HepG2 (cell line): ENCODE results near the gene ZNF683. TPM values are rescaled to one million over a fixed set of nuclear protein-coding genes. Genes with fewer than 3 reads are reported as not detected.
A peak's percentile ranks its signal among the peaks of the same experiment; 100 is the strongest.

Source experiments
- ATAC-seq: fragments of 200-7000 bp; cut with Tn5 transposase; 3 replicates; pipeline ENCODE4 v1.9.1; 2020; ENCODE audit warnings: mild to moderate bottlenecking, moderate library complexity
- BruUV-seq: library from RNA; stranded (reverse); fragments of 400-500 nt; replicated peaks from 2 replicates; lab custom pipeline; 2021; lab: Mats Ljungman, UMichigan
- CTCF ChIA-PET: fragments of 300-600 bp; formaldehyde crosslinking; extraction: SDS; loops from one replicate; lab custom pipeline; 2021; ENCODE audit warnings: low total read pairs, inconsistent platforms, low intra/inter-chr PET ratio; lab: Yijun Ruan, JAX
- POLR2A ChIA-PET: fragments of 350-600 bp; sonication (Branson Sonifier 250); formaldehyde crosslinking; loops from one replicate; lab custom pipeline; 2020; ENCODE audit warnings: antibody characterized with exemption, inconsistent platforms; lab: Yijun Ruan, JAX
- DNase-seq: peaks from one replicate; pipeline ENCODE4 v3.0.0-alpha.2; 2015; ENCODE audit warnings: low spot score
- FAIRE-seq: peaks from 3 replicates; lab custom pipeline; 2011; peaks lifted over from hg19 to GRCh38; lab: Jason Lieb, UNC
- H2AFZ ChIP-seq: one replicate; pipeline ENCODE4 v1.6.1; 2011; ENCODE audit warnings: low read length, inconsistent platforms
- H3K27ac ChIP-seq: fragments of 300-600 bp; 3 replicates; pipeline ENCODE4 v1.8.0; 2011; ENCODE audit warnings: mixed run types, mild to moderate bottlenecking, mixed read lengths, low read length, inconsistent platforms; ENCODE audit not compliant: insufficient read depth; ENCODE audit errors: extremely low read length
- H3K27me3 ChIP-seq, 2 experiments: fragments of 200-600 bp in 1 of 2; 2 replicates in 1 of 2; 3 replicates in 1 of 2; pipeline versions ENCODE4 v1.6.0 to v1.8.0; 2011; ENCODE audit warnings: low read length in 2 of 2, mild to moderate bottlenecking in 2 of 2, moderate library complexity in 2 of 2, inconsistent platforms in 1 of 2; ENCODE audit not compliant: insufficient read depth in 2 of 2, control insufficient read depth in 1 of 2
- H3K36me3 ChIP-seq, 2 experiments: fragments of 200-600 bp in 1 of 2; replicated peaks in 1 of 2; 2 replicates in 1 of 2; 3 replicates in 1 of 2; pipeline versions ENCODE4 v1.5.1 to v1.8.0; 2011; ENCODE audit warnings: low read length in 2 of 2, inconsistent platforms in 1 of 2; ENCODE audit not compliant: insufficient read depth in 2 of 2, control insufficient read depth in 1 of 2
- H3K4me1 ChIP-seq: 2 replicates; pipeline ENCODE4 v1.5.1; 2012; ENCODE audit warnings: low read length, inconsistent platforms; ENCODE audit not compliant: insufficient read depth
- H3K4me2 ChIP-seq: 2 replicates; pipeline ENCODE4 v1.6.0; 2011; ENCODE audit warnings: low read depth, low read length, inconsistent platforms
- H3K4me3 ChIP-seq, 3 experiments: fragments of 200-600 bp in 1 of 3; sonication (generic), shearing (Covaris generic) in 1 of 3; replicated peaks in 1 of 3; 2 replicates each; pipeline ENCODE4 v1.5.1; 2011 to 2016; ENCODE audit warnings: low read length in 3 of 3, inconsistent platforms in 2 of 3, low read depth in 2 of 3, mild to moderate bottlenecking in 2 of 3, control low read depth in 1 of 3, mixed read lengths in 1 of 3; ENCODE audit not compliant: insufficient read depth in 1 of 3
- H3K79me2 ChIP-seq: one replicate; pipeline ENCODE4 v1.6.1; 2011; ENCODE audit warnings: low read length, inconsistent platforms; ENCODE audit not compliant: insufficient read depth
- H3K9ac ChIP-seq: 2 replicates; pipeline ENCODE4 v1.6.0; 2011; ENCODE audit warnings: mild to moderate bottlenecking, low read depth, low read length, inconsistent platforms; ENCODE audit not compliant: insufficient read depth
- H3K9me3 ChIP-seq: 2 replicates; pipeline ENCODE4 v1.5.1; 2012; ENCODE audit warnings: mild to moderate bottlenecking, low read length
- H4K20me1 ChIP-seq: 2 replicates; pipeline ENCODE4 v1.6.0; 2011; ENCODE audit warnings: inconsistent platforms, mild to moderate bottlenecking, low read length, moderate library complexity; ENCODE audit not compliant: insufficient read depth
- BHLHE40 ChIP-seq: IDR thresholded peaks from 2 replicates; pipeline ENCODE4 v1.6.1; 2011; ENCODE audit warnings: low read length, improper control_type of control experiment
- CERS6 ChIP-seq: sonication (generic); formaldehyde crosslinking; IDR thresholded peaks from 2 replicates; pipeline ENCODE4 v1.5.0; 2020; ENCODE audit warnings: missing genetic modification reagents
- CSRNP1 ChIP-seq: sonication (generic); formaldehyde crosslinking; IDR thresholded peaks from 2 replicates; pipeline ENCODE4 v1.8.1; 2023; ENCODE audit warnings: mild to moderate bottlenecking, missing genetic modification reagents
- GZF1 ChIP-seq: sonication (generic); formaldehyde crosslinking; IDR thresholded peaks from 2 replicates; pipeline ENCODE4 v1.5.1; 2020; ENCODE audit warnings: mild to moderate bottlenecking, missing genetic modification reagents
- HNRNPH1 ChIP-seq: fragments of 200-400 bp; formaldehyde crosslinking; optimal IDR thresholded peaks from 2 replicates; pipeline ENCODE3; 2017; ENCODE audit warnings: mild to moderate bottlenecking, low read depth, low read length
- HOMEZ ChIP-seq: IDR thresholded peaks from 2 replicates; pipeline ENCODE4 v1.6.1; 2016; ENCODE audit warnings: low read depth
- MATR3 ChIP-seq: sonication (generic); formaldehyde crosslinking; IDR thresholded peaks from 2 replicates; pipeline ENCODE4 v1.4.0; 2020; ENCODE audit warnings: missing genetic modification reagents
- NCOA1 ChIP-seq: sonication (generic); formaldehyde crosslinking; IDR thresholded peaks from 2 replicates; pipeline ENCODE4 v1.9.0; 2021; ENCODE audit warnings: missing genetic modification reagents
- NKX3-1 ChIP-seq: sonication (generic); formaldehyde crosslinking; IDR thresholded peaks from 2 replicates; pipeline ENCODE4 v1.5.0; 2020; ENCODE audit warnings: missing genetic modification reagents
- TCF7 ChIP-seq: sonication (generic); IDR thresholded peaks from 2 replicates; pipeline ENCODE4 v1.6.1; 2016; ENCODE audit warnings: antibody characterized with exemption, low read depth
- THRA ChIP-seq: sonication (generic); formaldehyde crosslinking; IDR thresholded peaks from 2 replicates; pipeline ENCODE4 v1.4.0; 2020; ENCODE audit warnings: missing genetic modification reagents, borderline replicate concordance
- XRCC5 ChIP-seq: fragments of 200-400 bp; formaldehyde crosslinking; optimal IDR thresholded peaks from 2 replicates; pipeline ENCODE3; 2017; ENCODE audit warnings: mild to moderate bottlenecking, low read length
- ZFP1 ChIP-seq: IDR thresholded peaks from 2 replicates; pipeline ENCODE4 v1.6.1; 2016
- ZNF205 ChIP-seq: IDR thresholded peaks from 2 replicates; pipeline ENCODE4 v1.6.1; 2018; ENCODE audit warnings: missing biosample characterization, missing genetic modification reagents
- ZNF256 ChIP-seq: sonication (generic); formaldehyde crosslinking; conservative IDR thresholded peaks from 2 replicates; pipeline ENCODE4 v1.4.0; 2020; ENCODE audit warnings: missing genetic modification reagents
- ZNF281 ChIP-seq: sonication (generic); formaldehyde crosslinking; IDR thresholded peaks from 2 replicates; pipeline ENCODE4 v1.4.0; 2020; ENCODE audit warnings: missing genetic modification reagents, borderline replicate concordance
- ZNF768 ChIP-seq: sonication (generic); formaldehyde crosslinking; IDR thresholded peaks from 2 replicates; pipeline ENCODE4 v1.4.0; 2020; ENCODE audit warnings: missing genetic modification reagents
- WGBS: methylation state at CpG from one replicate; pipeline ENCODE4 v1.1.6; 2017; ENCODE audit warnings: low lambda C conversion rate; 5-methylcytosine and 5-hydroxymethylcytosine counted together
- in situ Hi-C: cut with HindIII; loops from 2 replicates; pipeline ENCODE4 v1.10.0; 2017; ENCODE audit warnings: low pct_unique_long_range_greater_than_20kb; ENCODE audit not compliant: extremely low pct_ligation_motif_present
- intact Hi-C: fragments of 100-400 bp; cut with micrococcal nuclease; formaldehyde crosslinking; loops from one replicate; pipeline ENCODE4 v1.10.0; 2022; ENCODE audit not compliant: unreplicated experiment
- polyA plus RNA-seq, 8 experiments: library from polyadenylated mRNA; depleted of rRNA in 3 of 8; stranded (reverse) in 7 of 8; unstranded in 1 of 8; fragments of >200 nt; fragmentation: Illumina TruSeq in 4 of 8; extraction: Trizol in 4 of 8; gene quantifications; 2 replicates each; pipeline versions ENCODE4 v1.2.1 to v1.2.3, GENCODE V29; 2011 to 2016; ENCODE audit warnings: low read depth in 4 of 8, missing spikeins in 1 of 8, mixed read lengths in 1 of 8; ENCODE audit not compliant: insufficient read depth in 1 of 8
- total RNA-seq, 5 experiments: library from RNA; depleted of rRNA; stranded (reverse); fragments of >200 nt; fragmentation: Illumina TruSeq; extraction: Trizol; gene quantifications; 2 replicates each; pipeline ENCODE4 v1.2.3, GENCODE V29; 2016; ENCODE audit warnings: low read depth in 1 of 5

ZNF683 gene
- total and polyA plus RNA-seq, 2 of the 13 experiments (the other 11 are each of a cell fraction or from before 2014, with no cell fraction given) = not detected

- peak overlapping the region; percentile 90 for H3K4me2 ChIP-seq
- ChIA-PET POLR2A (interaction anchor here (0.8 to 4.0 kb wide), 18 partner anchors 8 to 117 kb away, joined by 3 to 65 read pairs (median 4); partner anchors contain the start of genes CEP85, DHDDS and SH3BGRL3), CTCF (no interaction called here)
- in situ Hi-C loops = no loop called here
- no peaks in the 10 kb centered on the region for H3K9me3 ChIP-seq
- peak overlapping the region; percentile 100 for H3K27ac ChIP-seq
- no peak for DNase-seq
- ATAC-seq = no peak
- peak overlapping the region; percentile 94 for H3K9ac ChIP-seq
- H2AFZ ChIP-seq = no peak overlapping the region
- H3K4me3 ChIP-seq = peak overlapping the region in 1 of 3 experiments; percentile 57; a peak in 2 of 6 replicates
- intact Hi-C loops = loop anchor here (2.0 kb wide), 1 partner anchor 44 kb away; the partner anchor contains the start of gene UBXN11
- no peaks in the 10 kb centered on the region for H4K20me1 ChIP-seq
- peaks cover 74% of the 10 kb centered on the region for H3K4me1 ChIP-seq
- FAIRE-seq = no peak
- peaks cover 5% of the 10 kb centered on the region for H3K79me2 ChIP-seq
- H3K27me3 ChIP-seq = no peaks in the 10 kb centered on the region
- WGBS = 16% methylated on average over 2 of the region's 2 CpGs
- H3K36me3 ChIP-seq = no peaks in the 10 kb centered on the region
- TSS peak; percentile 90 for BruUV-seq
- TF ChIP-seq GZF1 (no peak), CERS6 (CRISPR knock-in tag) (no peak), HNRNPH1 (no peak), THRA (CRISPR knock-in tag) (no peak), NCOA1 (CRISPR knock-in tag) (peak; percentile 78; the same call in 1 of the 2 replicates), ZNF768 (CRISPR knock-in tag) (peak; percentile 70; the same call in 1 of the 2 replicates), ZNF256 (CRISPR knock-in tag) (no peak), HOMEZ (CRISPR knock-in tag) (no peak), CSRNP1 (CRISPR knock-in tag) (no peak), BHLHE40 (no peak), MATR3 (CRISPR knock-in tag) (no peak), TCF7 (no peak), ZFP1 (CRISPR knock-in tag) (no peak), ZNF281 (CRISPR knock-in tag) (no peak), XRCC5 (no peak), ZNF205 (CRISPR knock-in tag) (no peak), NKX3-1 (0 out of 2 replicates have a peak, but pooled peaks have one; percentile 11)
Measured at GRCh38 chr1:26350343-26350700, 22.2 kb downstream of the ZNF683 start.
